Osteoblast (primary cell): ENCODE measurements around the gene TBX2. TPM values are rescaled to one million over a fixed set of nuclear protein-coding genes. Genes with fewer than 3 reads are reported as not detected.

Experiments used
- DNase-seq: peaks from one replicate; pipeline ENCODE4 v3.0.0; 2011; ENCODE audit warnings: low spot score, mixed read lengths; ENCODE audit not compliant: insufficient read length; ENCODE audit errors: missing footprints
- H2AFZ ChIP-seq: 2 replicates; pipeline ENCODE4 v1.6.0; 2011; ENCODE audit warnings: mild to moderate bottlenecking, low read length
- H3K27ac ChIP-seq: 2 replicates; pipeline ENCODE4 v1.5.1; 2011; ENCODE audit warnings: mild to moderate bottlenecking, low read depth, low read length, moderate library complexity
- H3K27me3 ChIP-seq: 2 replicates; pipeline ENCODE4 v1.6.0; 2012; ENCODE audit warnings: mild to moderate bottlenecking, control low read depth, inconsistent platforms, low read length, moderate library complexity; ENCODE audit not compliant: insufficient read depth
- H3K36me3 ChIP-seq: 2 replicates; pipeline ENCODE4 v1.5.1; 2011; ENCODE audit warnings: mild to moderate bottlenecking, low read length, control low read depth, moderate library complexity; ENCODE audit not compliant: insufficient read depth
- H3K4me1 ChIP-seq: 2 replicates; pipeline ENCODE4 v1.5.1; 2011; ENCODE audit warnings: mild to moderate bottlenecking, low read length, control low read depth, moderate library complexity; ENCODE audit not compliant: insufficient read depth
- H3K4me2 ChIP-seq: 2 replicates; pipeline ENCODE4 v1.6.0; 2011; ENCODE audit warnings: mild to moderate bottlenecking, low read length; ENCODE audit not compliant: insufficient read depth
- H3K4me3 ChIP-seq: fragments of 200-600 bp; sonication (generic); 3 replicates; pipeline ENCODE4 v1.5.1; 2012; ENCODE audit warnings: mild to moderate bottlenecking, low read length, inconsistent platforms; ENCODE audit not compliant: insufficient read depth
- H3K79me2 ChIP-seq: 2 replicates; pipeline ENCODE4 v1.6.0; 2012; ENCODE audit warnings: mild to moderate bottlenecking, low read length, control low read depth, inconsistent platforms; ENCODE audit not compliant: insufficient read depth
- H3K9me3 ChIP-seq: 2 replicates; pipeline ENCODE4 v1.5.1; 2011; ENCODE audit warnings: low read depth, low read length, control low read depth
- H4K20me1 ChIP-seq: 2 replicates; pipeline ENCODE4 v1.6.0; 2012; ENCODE audit warnings: mild to moderate bottlenecking, low read length, control low read depth; ENCODE audit not compliant: insufficient read depth
- CTCF ChIP-seq: IDR thresholded peaks from 2 replicates; pipeline ENCODE4 v1.5.1; 2011; ENCODE audit warnings: mild to moderate bottlenecking, low read depth, low read length, moderate library complexity; ENCODE audit errors: extremely low read depth
- total RNA-seq: library from RNA; depleted of rRNA; stranded (reverse); fragments of >200 nt; gene quantifications from 2 replicates; pipeline ENCODE4 v1.2.3, GENCODE V29; 2012

The TBX2 gene
- total RNA-seq, 1 donor, result 11.6 TPM

GRCh38 chr17:61400717-61401388 is 1.2 kb downstream of the TBX2 start:
- H2AFZ ChIP-seq, result peak overlapping the region; percentile 31
- H3K4me3 ChIP-seq, result peak overlapping the region; percentile 88
- H3K4me1 ChIP-seq, result peaks cover 36% of the 10 kb centered on the region
- peak overlapping the region; percentile 90 for H3K4me2 ChIP-seq
- peaks cover 29% of the 10 kb centered on the region for H3K36me3 ChIP-seq
- peak overlapping the region; percentile 86 for H3K27ac ChIP-seq
- no peaks in the 10 kb centered on the region for H3K27me3 ChIP-seq
- peak; percentile 98 for DNase-seq
- H3K9me3 ChIP-seq, result no peaks in the 10 kb centered on the region
- peaks cover 17% of the 10 kb centered on the region for H4K20me1 ChIP-seq
- H3K79me2 ChIP-seq, result peaks cover 90% of the 10 kb centered on the region
- no peak for TF ChIP-seq CTCF

- Histone ChIP-seq H2AFZ (peak overlapping the region; percentile 31), H3K79me2 (peaks cover 91% of the 10 kb centered on the region), H3K9me3 (no peaks in the 10 kb centered on the region), H3K36me3 (peaks cover 35% of the 10 kb centered on the region), H3K27ac (peak overlapping the region; percentile 86), H3K4me2 (peak overlapping the region; percentile 90), H3K4me1 (peaks cover 36% of the 10 kb centered on the region), H3K27me3 (no peaks in the 10 kb centered on the region), H4K20me1 (peaks cover 20% of the 10 kb centered on the region), H3K4me3 (peak overlapping the region; percentile 88)
- no peak for TF ChIP-seq CTCF
- DNase-seq, result peak; percentile 96
These were observed 1.9 kb downstream of the TBX2 start for GRCh38 chr17:61401389-61402072.

- peak; percentile 87 for DNase-seq
- H3K27me3 ChIP-seq, result no peaks in the 10 kb centered on the region
- peaks cover 91% of the 10 kb centered on the region for H3K79me2 ChIP-seq
- H3K36me3 ChIP-seq, result peaks cover 40% of the 10 kb centered on the region
- TF ChIP-seq CTCF, result no peak
- H3K4me2 ChIP-seq, result peak overlapping the region; percentile 90
- H3K4me3 ChIP-seq, result peak overlapping the region; percentile 88
- no peaks in the 10 kb centered on the region for H3K9me3 ChIP-seq
- H4K20me1 ChIP-seq, result peaks cover 22% of the 10 kb centered on the region
- H3K4me1 ChIP-seq, result peaks cover 32% of the 10 kb centered on the region
- no peak overlapping the region for H2AFZ ChIP-seq
- peak overlapping the region; percentile 86 for H3K27ac ChIP-seq
These were observed 2.5 kb downstream of the TBX2 start for GRCh38 chr17:61402073-61402541.
